ENCODE measurements around the gene KCNJ12.

DNA sequence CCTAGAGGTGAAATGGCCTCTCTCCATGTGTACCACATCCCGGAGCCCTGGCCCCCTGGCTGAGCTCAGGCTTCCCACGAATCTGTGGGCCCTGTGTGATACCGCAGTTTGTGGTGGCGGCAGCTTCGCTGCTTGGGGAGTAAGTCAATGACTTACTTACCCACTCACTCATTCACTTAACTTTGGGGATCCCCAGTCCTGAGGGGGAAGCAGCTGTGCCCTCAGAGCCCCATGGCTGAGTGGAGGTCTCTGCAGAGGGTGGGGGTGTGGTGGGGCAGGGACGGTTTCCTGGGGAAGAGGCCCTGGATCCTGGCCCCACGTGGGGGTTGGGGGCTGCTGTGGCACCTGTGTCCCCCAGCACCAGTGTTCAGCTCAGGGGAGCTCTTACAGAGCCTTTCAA lies 13.2 kb downstream of the KCNJ12 start:
- TF ChIP-seq, protein P1, sequence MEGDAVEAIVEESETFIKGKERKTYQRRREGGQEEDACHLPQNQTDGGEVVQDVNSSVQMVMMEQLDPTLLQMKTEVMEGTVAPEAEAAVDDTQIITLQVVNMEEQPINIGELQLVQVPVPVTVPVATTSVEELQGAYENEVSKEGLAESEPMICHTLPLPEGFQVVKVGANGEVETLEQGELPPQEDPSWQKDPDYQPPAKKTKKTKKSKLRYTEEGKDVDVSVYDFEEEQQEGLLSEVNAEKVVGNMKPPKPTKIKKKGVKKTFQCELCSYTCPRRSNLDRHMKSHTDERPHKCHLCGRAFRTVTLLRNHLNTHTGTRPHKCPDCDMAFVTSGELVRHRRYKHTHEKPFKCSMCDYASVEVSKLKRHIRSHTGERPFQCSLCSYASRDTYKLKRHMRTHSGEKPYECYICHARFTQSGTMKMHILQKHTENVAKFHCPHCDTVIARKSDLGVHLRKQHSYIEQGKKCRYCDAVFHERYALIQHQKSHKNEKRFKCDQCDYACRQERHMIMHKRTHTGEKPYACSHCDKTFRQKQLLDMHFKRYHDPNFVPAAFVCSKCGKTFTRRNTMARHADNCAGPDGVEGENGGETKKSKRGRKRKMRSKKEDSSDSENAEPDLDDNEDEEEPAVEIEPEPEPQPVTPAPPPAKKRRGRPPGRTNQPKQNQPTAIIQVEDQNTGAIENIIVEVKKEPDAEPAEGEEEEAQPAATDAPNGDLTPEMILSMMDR (IDR thresholded peaks at IDR 0.05; ENCODE audit: borderline replicate concordance, extremely low read depth, low read length, poor library complexity, severe bottlenecking), result no peak
- no peak for TF ChIP-seq EZH2 (IDR thresholded peaks at IDR 0.05; ENCODE audit: borderline replicate concordance, low read depth, low read length, severe bottlenecking)
